HG02571 (cell line): ENCODE measurements around the gene DENND1A.

ENCODE experiments used
- ATAC-seq: cut with Tn5 transposase; IDR thresholded peaks from one replicate; pipeline ENCODE4 v1.9.1; 2021; ENCODE audit warnings: mild to moderate bottlenecking, moderate library complexity; ENCODE audit not compliant: unreplicated experiment

The DENND1A gene

GRCh38 chr9:123517512-123517911, 412.4 kb downstream of the DENND1A start:
- no peak for ATAC-seq

- no peak for ATAC-seq
These were observed 415.2 kb downstream of the DENND1A start for GRCh38 chr9:123514766-123515165.

- ATAC-seq = no peak
These were observed 416.4 kb downstream of the DENND1A start for GRCh38 chr9:123513554-123513953.

- ATAC-seq = no peak
These were observed 418.3 kb downstream of the DENND1A start for GRCh38 chr9:123511326-123512277.

- ATAC-seq = no peak
These were observed 420.3 kb downstream of the DENND1A start for GRCh38 chr9:123509646-123510045.

- no peak for ATAC-seq
These were observed 421.9 kb downstream of the DENND1A start for GRCh38 chr9:123508048-123508447.

GRCh38 chr9:123505496-123505895, 424.4 kb downstream of the DENND1A start:
- ATAC-seq = no peak

- ATAC-seq = no peak
These were observed 429.6 kb downstream of the DENND1A start for GRCh38 chr9:123500336-123500735.

GRCh38 chr9:123497830-123498229, 432.1 kb downstream of the DENND1A start:
- ATAC-seq = no peak

GRCh38 chr9:123495731-123496130, 434.2 kb downstream of the DENND1A start:
- no peak for ATAC-seq

GRCh38 chr9:123493627-123494026, 436.3 kb downstream of the DENND1A start:
- no peak for ATAC-seq

- no peak for ATAC-seq
These were observed 439.2 kb downstream of the DENND1A start for GRCh38 chr9:123490688-123491087.

GRCh38 chr9:123488722-123489321, 441.1 kb downstream of the DENND1A start:
- no peak for ATAC-seq

GRCh38 chr9:123487944-123488548, 441.9 kb downstream of the DENND1A start:
- ATAC-seq = no peak

- ATAC-seq = no peak
These were observed 443.5 kb downstream of the DENND1A start for GRCh38 chr9:123486431-123486830.

- no peak for ATAC-seq
These were observed 444.7 kb downstream of the DENND1A start for GRCh38 chr9:123485216-123485615.

GRCh38 chr9:123484130-123484529, 445.8 kb downstream of the DENND1A start:
- ATAC-seq = no peak

GRCh38 chr9:123483191-123483803, 446.6 kb downstream of the DENND1A start:
- no peak for ATAC-seq

GRCh38 chr9:123482295-123482968, 447.5 kb downstream of the DENND1A start:
- ATAC-seq = no peak

- no peak for ATAC-seq
These were observed 448.6 kb downstream of the DENND1A start for GRCh38 chr9:123481209-123481865.
